ENCODE results near the gene DYNLT2B.

The DYNLT2B gene

DNA sequence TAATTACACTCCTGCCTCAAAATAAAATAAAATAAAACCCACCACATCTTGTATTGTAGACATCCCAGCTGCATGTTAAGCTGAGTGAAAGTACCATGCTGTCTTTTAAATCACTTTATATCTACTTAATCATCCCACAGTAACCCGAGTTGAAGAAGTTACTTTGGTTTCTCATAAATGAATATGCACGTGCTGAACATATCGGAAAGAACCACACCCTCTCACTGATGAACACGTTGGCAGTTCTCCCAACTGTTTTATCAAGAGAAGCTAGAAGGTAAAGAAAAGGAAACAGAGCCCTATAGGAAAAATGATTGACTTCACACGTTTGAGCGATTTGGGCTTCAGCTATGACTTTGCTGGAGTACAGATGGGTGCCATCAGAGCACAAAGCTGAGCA lies 36.1 kb upstream of the DYNLT2B start:
- H3K9me3 ChIP-seq (replicated peaks; ENCODE audit: insufficient read depth, low read length): no peaks in the 10 kb centered on the region
- TF ChIP-seq EZH2phosphoT487 (IDR thresholded peaks at IDR 0.05; ENCODE audit: low read length) (no peak), EZH2 (optimal IDR thresholded peaks at IDR 0.05; ENCODE audit: low read depth, low read length) (no peak)
- TF ChIP-seq, protein P1, sequence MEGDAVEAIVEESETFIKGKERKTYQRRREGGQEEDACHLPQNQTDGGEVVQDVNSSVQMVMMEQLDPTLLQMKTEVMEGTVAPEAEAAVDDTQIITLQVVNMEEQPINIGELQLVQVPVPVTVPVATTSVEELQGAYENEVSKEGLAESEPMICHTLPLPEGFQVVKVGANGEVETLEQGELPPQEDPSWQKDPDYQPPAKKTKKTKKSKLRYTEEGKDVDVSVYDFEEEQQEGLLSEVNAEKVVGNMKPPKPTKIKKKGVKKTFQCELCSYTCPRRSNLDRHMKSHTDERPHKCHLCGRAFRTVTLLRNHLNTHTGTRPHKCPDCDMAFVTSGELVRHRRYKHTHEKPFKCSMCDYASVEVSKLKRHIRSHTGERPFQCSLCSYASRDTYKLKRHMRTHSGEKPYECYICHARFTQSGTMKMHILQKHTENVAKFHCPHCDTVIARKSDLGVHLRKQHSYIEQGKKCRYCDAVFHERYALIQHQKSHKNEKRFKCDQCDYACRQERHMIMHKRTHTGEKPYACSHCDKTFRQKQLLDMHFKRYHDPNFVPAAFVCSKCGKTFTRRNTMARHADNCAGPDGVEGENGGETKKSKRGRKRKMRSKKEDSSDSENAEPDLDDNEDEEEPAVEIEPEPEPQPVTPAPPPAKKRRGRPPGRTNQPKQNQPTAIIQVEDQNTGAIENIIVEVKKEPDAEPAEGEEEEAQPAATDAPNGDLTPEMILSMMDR (IDR thresholded peaks at IDR 0.05; ENCODE audit: low read length): no peak
- H2AFZ ChIP-seq (ENCODE audit: low read length): no peak overlapping the region
- DNase-seq: no peak
- no peak overlapping the region for H3K9ac ChIP-seq (ENCODE audit: low read length)
- H3K36me3 ChIP-seq (replicated peaks; ENCODE audit: insufficient read depth, low read length): peaks cover 17% of the 10 kb centered on the region; the same call in 1 of the 2 replicates
- H3K27ac ChIP-seq (ENCODE audit: low read length): no peak overlapping the region
- no peaks in the 10 kb centered on the region for H3K9me2 ChIP-seq (replicated peaks; ENCODE audit: insufficient read depth, low read length)
- no peak overlapping the region for H3K4me3 ChIP-seq (ENCODE audit: low read length)
- no peaks in the 10 kb centered on the region for H3K79me2 ChIP-seq (ENCODE audit: low read length)
- no peak overlapping the region for H3K4me2 ChIP-seq (ENCODE audit: low read depth, low read length)
- H3F3A ChIP-seq (ENCODE audit: insufficient read depth, low read length): no peaks in the 10 kb centered on the region
- no peaks in the 10 kb centered on the region for H4K20me1 ChIP-seq (ENCODE audit: insufficient read depth, low read length)
- no peaks in the 10 kb centered on the region for H3K4me1 ChIP-seq (ENCODE audit: low read length)
- no peaks in the 10 kb centered on the region for H3K27me3 ChIP-seq (replicated peaks; ENCODE audit: insufficient read depth, low read length)

GRCh38 chr3:196351541-196351940 lies 33.5 kb upstream of the DYNLT2B start:
- no peaks in the 10 kb centered on the region for H3K9me2 ChIP-seq (replicated peaks; ENCODE audit: insufficient read depth, low read length)
- no peak overlapping the region for H3K4me3 ChIP-seq (ENCODE audit: low read length)
- no peaks in the 10 kb centered on the region for H3K4me1 ChIP-seq (ENCODE audit: low read length)
- no peaks in the 10 kb centered on the region for H3K79me2 ChIP-seq (ENCODE audit: low read length)
- no peak for DNase-seq
- H3F3A ChIP-seq (ENCODE audit: insufficient read depth, low read length): no peaks in the 10 kb centered on the region
- no peaks in the 10 kb centered on the region for H3K27me3 ChIP-seq (replicated peaks; ENCODE audit: insufficient read depth, low read length)
- no peaks in the 10 kb centered on the region for H3K9me3 ChIP-seq (replicated peaks; ENCODE audit: insufficient read depth, low read length)
- no peaks in the 10 kb centered on the region for H4K20me1 ChIP-seq (ENCODE audit: insufficient read depth, low read length)
- TF ChIP-seq EZH2phosphoT487 (IDR thresholded peaks at IDR 0.05; ENCODE audit: low read length) (no peak), EZH2 (optimal IDR thresholded peaks at IDR 0.05; ENCODE audit: low read depth, low read length) (no peak)
- TF ChIP-seq, protein P1 (IDR thresholded peaks at IDR 0.05; ENCODE audit: low read length): no peak
- no peak overlapping the region for H3K9ac ChIP-seq (ENCODE audit: low read length)
- H3K36me3 ChIP-seq (replicated peaks; ENCODE audit: insufficient read depth, low read length): peaks cover 15% of the 10 kb centered on the region; the same call in 1 of the 2 replicates
- no peak overlapping the region for H2AFZ ChIP-seq (ENCODE audit: low read length)
- no peak overlapping the region for H3K27ac ChIP-seq (ENCODE audit: low read length)
- H3K4me2 ChIP-seq (ENCODE audit: low read depth, low read length): no peak overlapping the region

- Histone ChIP-seq H3K4me2 (ENCODE audit: low read depth, low read length) (no peak overlapping the region), H3K79me2 (ENCODE audit: low read length) (no peaks in the 10 kb centered on the region), H3K27me3 (replicated peaks; ENCODE audit: insufficient read depth, low read length) (no peaks in the 10 kb centered on the region), H3K27ac (ENCODE audit: low read length) (no peak overlapping the region), H3K9me3 (replicated peaks; ENCODE audit: insufficient read depth, low read length) (no peaks in the 10 kb centered on the region), H2AFZ (ENCODE audit: low read length) (no peak overlapping the region), H4K20me1 (ENCODE audit: insufficient read depth, low read length) (no peaks in the 10 kb centered on the region), H3K9ac (ENCODE audit: low read length) (no peak overlapping the region), H3K4me1 (ENCODE audit: low read length) (no peaks in the 10 kb centered on the region), H3K9me2 (replicated peaks; ENCODE audit: insufficient read depth, low read length) (no peaks in the 10 kb centered on the region), H3F3A (ENCODE audit: insufficient read depth, low read length) (no peaks in the 10 kb centered on the region), H3K36me3 (replicated peaks; ENCODE audit: insufficient read depth, low read length) (peaks cover 3% of the 10 kb centered on the region; the same call in 1 of the 2 replicates), H3K4me3 (ENCODE audit: low read length) (no peak overlapping the region)
- no peak for TF ChIP-seq EZH2phosphoT487 (IDR thresholded peaks at IDR 0.05; ENCODE audit: low read length)
- TF ChIP-seq EZH2 (optimal IDR thresholded peaks at IDR 0.05; ENCODE audit: low read depth, low read length): no peak
- TF ChIP-seq, protein P1 (IDR thresholded peaks at IDR 0.05; ENCODE audit: low read length): no peak
- no peak for DNase-seq
Observed at GRCh38 chr3:196350067-196350466, 32.0 kb upstream of the DYNLT2B start.

Data from MM.1S (cell line).